Measurements from ENCODE around the gene PWWP3B. TPM values are rescaled to one million over a fixed set of nuclear protein-coding genes. Genes with fewer than 3 reads are reported as not detected.
"Not testable (repeated sequence)": the region's sequence is repeated elsewhere in the genome, so short reads cannot be mapped to it uniquely, and the experiment has no call there.

PWWP3B gene
- polyA plus RNA-seq, 1 donor from 2014 or later: 7.5 TPM

DNA sequence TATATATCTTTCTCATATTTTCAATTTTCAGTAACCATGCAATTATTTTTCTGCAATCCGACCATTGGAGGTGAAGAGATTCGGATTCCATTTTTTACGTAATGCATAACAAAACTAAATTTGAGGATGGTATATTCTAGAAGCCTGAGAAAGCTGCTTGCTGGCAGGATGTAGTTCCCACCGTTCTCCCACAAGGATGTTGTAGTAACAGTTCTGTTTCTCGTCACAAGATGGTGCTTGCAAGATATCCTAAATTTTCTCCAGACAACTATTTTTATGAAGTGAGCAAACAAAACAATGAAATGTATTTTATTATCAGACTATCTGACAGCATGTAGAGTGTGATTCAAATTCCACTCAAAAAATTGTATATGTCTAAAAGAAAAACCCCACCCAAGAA, 10.7 kb downstream of the PWWP3B start:
- Histone ChIP-seq H3K36me3 (ENCODE audit: insufficient read depth, low read length) (no peaks in the 10 kb centered on the region), H3K4me3 (ENCODE audit: low read length) (no peak overlapping the region), H3F3A (ENCODE audit: insufficient read depth, low read length, poor library complexity, severe bottlenecking) (no peaks in the 10 kb centered on the region), H3K9ac (ENCODE audit: low read length) (no peak overlapping the region), H3K27ac (ENCODE audit: low read length) (no peak overlapping the region), H3K9me3 (ENCODE audit: low read length) (no peaks in the 10 kb centered on the region), H3K4me2 (ENCODE audit: low read length) (no peak overlapping the region), H3K79me2 (replicated peaks; ENCODE audit: insufficient read depth, low read length) (no peaks in the 10 kb centered on the region), H3K27me3 (ENCODE audit: insufficient read depth, low read depth, low read length) (no peaks in the 10 kb centered on the region), H3K9me2 (ENCODE audit: insufficient read depth, low read length) (no peaks in the 10 kb centered on the region), H2AFZ (ENCODE audit: low read depth, low read length) (no peak overlapping the region), H4K20me1 (ENCODE audit: insufficient read depth) (no peaks in the 10 kb centered on the region)
- TF ChIP-seq MXI1 (conservative IDR thresholded peaks at IDR 0.05; ENCODE audit: poor library complexity, severe bottlenecking) (no peak), POLR2AphosphoS5 (IDR thresholded peaks at IDR 0.05) (no peak), RAD21 (conservative IDR thresholded peaks at IDR 0.05) (no peak), SMC3 (conservative IDR thresholded peaks at IDR 0.05; ENCODE audit: poor library complexity) (no peak), TAF1 (IDR thresholded peaks at IDR 0.05; ENCODE audit: low read depth) (no peak), EZH2 (IDR thresholded peaks at IDR 0.05; ENCODE audit: borderline replicate concordance, insufficient read depth, low read length, poor library complexity, severe bottlenecking) (no peak), EP300 (conservative IDR thresholded peaks at IDR 0.05; ENCODE audit: poor library complexity, severe bottlenecking) (no peak)
- TF ChIP-seq, protein P1, sequence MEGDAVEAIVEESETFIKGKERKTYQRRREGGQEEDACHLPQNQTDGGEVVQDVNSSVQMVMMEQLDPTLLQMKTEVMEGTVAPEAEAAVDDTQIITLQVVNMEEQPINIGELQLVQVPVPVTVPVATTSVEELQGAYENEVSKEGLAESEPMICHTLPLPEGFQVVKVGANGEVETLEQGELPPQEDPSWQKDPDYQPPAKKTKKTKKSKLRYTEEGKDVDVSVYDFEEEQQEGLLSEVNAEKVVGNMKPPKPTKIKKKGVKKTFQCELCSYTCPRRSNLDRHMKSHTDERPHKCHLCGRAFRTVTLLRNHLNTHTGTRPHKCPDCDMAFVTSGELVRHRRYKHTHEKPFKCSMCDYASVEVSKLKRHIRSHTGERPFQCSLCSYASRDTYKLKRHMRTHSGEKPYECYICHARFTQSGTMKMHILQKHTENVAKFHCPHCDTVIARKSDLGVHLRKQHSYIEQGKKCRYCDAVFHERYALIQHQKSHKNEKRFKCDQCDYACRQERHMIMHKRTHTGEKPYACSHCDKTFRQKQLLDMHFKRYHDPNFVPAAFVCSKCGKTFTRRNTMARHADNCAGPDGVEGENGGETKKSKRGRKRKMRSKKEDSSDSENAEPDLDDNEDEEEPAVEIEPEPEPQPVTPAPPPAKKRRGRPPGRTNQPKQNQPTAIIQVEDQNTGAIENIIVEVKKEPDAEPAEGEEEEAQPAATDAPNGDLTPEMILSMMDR (IDR thresholded peaks at IDR 0.05; ENCODE audit: poor library complexity, severe bottlenecking): no peak
- TF ChIP-seq, protein P2, sequence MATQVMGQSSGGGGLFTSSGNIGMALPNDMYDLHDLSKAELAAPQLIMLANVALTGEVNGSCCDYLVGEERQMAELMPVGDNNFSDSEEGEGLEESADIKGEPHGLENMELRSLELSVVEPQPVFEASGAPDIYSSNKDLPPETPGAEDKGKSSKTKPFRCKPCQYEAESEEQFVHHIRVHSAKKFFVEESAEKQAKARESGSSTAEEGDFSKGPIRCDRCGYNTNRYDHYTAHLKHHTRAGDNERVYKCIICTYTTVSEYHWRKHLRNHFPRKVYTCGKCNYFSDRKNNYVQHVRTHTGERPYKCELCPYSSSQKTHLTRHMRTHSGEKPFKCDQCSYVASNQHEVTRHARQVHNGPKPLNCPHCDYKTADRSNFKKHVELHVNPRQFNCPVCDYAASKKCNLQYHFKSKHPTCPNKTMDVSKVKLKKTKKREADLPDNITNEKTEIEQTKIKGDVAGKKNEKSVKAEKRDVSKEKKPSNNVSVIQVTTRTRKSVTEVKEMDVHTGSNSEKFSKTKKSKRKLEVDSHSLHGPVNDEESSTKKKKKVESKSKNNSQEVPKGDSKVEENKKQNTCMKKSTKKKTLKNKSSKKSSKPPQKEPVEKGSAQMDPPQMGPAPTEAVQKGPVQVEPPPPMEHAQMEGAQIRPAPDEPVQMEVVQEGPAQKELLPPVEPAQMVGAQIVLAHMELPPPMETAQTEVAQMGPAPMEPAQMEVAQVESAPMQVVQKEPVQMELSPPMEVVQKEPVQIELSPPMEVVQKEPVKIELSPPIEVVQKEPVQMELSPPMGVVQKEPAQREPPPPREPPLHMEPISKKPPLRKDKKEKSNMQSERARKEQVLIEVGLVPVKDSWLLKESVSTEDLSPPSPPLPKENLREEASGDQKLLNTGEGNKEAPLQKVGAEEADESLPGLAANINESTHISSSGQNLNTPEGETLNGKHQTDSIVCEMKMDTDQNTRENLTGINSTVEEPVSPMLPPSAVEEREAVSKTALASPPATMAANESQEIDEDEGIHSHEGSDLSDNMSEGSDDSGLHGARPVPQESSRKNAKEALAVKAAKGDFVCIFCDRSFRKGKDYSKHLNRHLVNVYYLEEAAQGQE (IDR thresholded peaks at IDR 0.05; ENCODE audit: borderline replicate concordance): no peak

DNA sequence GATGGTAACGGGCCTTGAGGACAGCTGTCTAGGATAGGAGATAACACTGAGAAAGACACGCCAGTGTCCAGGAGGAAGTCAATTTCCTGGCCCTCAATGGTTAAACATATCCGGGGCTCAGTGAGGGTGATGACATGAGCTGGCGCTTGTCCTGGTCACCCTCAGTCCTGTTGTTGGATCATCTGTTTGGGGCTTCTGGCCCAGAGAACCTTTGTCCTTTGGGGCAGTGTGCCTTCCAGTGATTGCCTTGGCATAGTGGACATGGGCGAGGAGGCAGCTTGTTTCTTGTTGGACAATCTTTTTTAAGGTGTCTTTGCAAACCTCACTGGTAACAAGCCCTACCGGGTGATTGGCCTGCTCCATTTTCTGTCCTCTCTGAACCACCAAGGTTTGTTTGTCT, 15.6 kb downstream of the PWWP3B start:
- not testable (repeated sequence) for H3K9ac ChIP-seq (ENCODE audit: low read length); H3K27ac ChIP-seq (ENCODE audit: low read length); H3K79me2 ChIP-seq (replicated peaks; ENCODE audit: insufficient read depth, low read length); H3K27me3 ChIP-seq (ENCODE audit: insufficient read depth, low read depth, low read length); H3K4me3 ChIP-seq (ENCODE audit: low read length); H4K20me1 ChIP-seq (ENCODE audit: insufficient read depth); H3K9me2 ChIP-seq (ENCODE audit: insufficient read depth, low read length); H3F3A ChIP-seq (ENCODE audit: insufficient read depth, low read length, poor library complexity, severe bottlenecking); H2AFZ ChIP-seq (ENCODE audit: low read depth, low read length); H3K36me3 ChIP-seq (ENCODE audit: insufficient read depth, low read length); H3K9me3 ChIP-seq (ENCODE audit: low read length); H3K4me2 ChIP-seq (ENCODE audit: low read length)

Data from neural cell (in vitro differentiated cells).